Keratinocyte (primary cell): ENCODE results near the gene RHOT1.

Source experiments
- CTCF ChIP-seq, 3 experiments: IDR thresholded peaks in 1 of 3; conservative IDR thresholded peaks in 1 of 3; optimal IDR thresholded peaks in 1 of 3; 2 replicates in 2 of 3; 3 replicates in 1 of 3; pipeline versions ENCODE3 to v1.5.1; 2011; ENCODE audit warnings: low read length in 3 of 3, mild to moderate bottlenecking in 3 of 3, moderate library complexity in 2 of 3, control low read depth in 1 of 3, inconsistent platforms in 1 of 3; ENCODE audit not compliant: insufficient read depth in 2 of 3; ENCODE audit errors: extremely low read depth in 1 of 3
- EZH2 ChIP-seq: IDR thresholded peaks from one replicate; pipeline ENCODE4 v1.6.1; 2012; ENCODE audit warnings: inconsistent platforms, mild to moderate bottlenecking, low read length, moderate library complexity

- TF ChIP-seq CTCF (optimal IDR thresholded peaks at IDR 0.05 in 1 of 3, IDR thresholded peaks at IDR 0.05 in 1 of 3, conservative IDR thresholded peaks at IDR 0.05 in 1 of 3; ENCODE audit: extremely low read depth in 1 of 3, insufficient read depth in 2 of 3, low read length in 3 of 3) (no peak), EZH2 (no peak)
These were observed 38.1 kb upstream of the RHOT1 start for GRCh38 chr17:32104158-32104557.
